Epithelial cell of esophagus (primary cell): ENCODE measurements around the gene GABRR1.
A peak's percentile ranks its signal among the peaks of the same experiment; 100 is the strongest.

Experiments used
- DNase-seq: peaks from one replicate; pipeline ENCODE4 v3.0.0; 2010; ENCODE audit warnings: low read depth
- H3K4me3 ChIP-seq: 2 replicates; pipeline ENCODE4 v1.5.1; 2011; ENCODE audit warnings: mild to moderate bottlenecking, low read length, control low read depth
- TF ChIP-seq, protein P1 (sequence below): IDR thresholded peaks from 2 replicates; pipeline ENCODE4 v1.5.1; 2011; ENCODE audit warnings: low read depth, mild to moderate bottlenecking, low read length, control low read depth, inconsistent platforms; ENCODE audit not compliant: insufficient read depth; ENCODE audit errors: missing control alignments

GABRR1 gene

GRCh38 chr6:89146718-89147700, 70.1 kb downstream of the GABRR1 start:
- DNase-seq = peak; percentile 39
- TF ChIP-seq, protein P1, sequence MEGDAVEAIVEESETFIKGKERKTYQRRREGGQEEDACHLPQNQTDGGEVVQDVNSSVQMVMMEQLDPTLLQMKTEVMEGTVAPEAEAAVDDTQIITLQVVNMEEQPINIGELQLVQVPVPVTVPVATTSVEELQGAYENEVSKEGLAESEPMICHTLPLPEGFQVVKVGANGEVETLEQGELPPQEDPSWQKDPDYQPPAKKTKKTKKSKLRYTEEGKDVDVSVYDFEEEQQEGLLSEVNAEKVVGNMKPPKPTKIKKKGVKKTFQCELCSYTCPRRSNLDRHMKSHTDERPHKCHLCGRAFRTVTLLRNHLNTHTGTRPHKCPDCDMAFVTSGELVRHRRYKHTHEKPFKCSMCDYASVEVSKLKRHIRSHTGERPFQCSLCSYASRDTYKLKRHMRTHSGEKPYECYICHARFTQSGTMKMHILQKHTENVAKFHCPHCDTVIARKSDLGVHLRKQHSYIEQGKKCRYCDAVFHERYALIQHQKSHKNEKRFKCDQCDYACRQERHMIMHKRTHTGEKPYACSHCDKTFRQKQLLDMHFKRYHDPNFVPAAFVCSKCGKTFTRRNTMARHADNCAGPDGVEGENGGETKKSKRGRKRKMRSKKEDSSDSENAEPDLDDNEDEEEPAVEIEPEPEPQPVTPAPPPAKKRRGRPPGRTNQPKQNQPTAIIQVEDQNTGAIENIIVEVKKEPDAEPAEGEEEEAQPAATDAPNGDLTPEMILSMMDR = no peak

GRCh38 chr6:89145956-89146717, 71.0 kb downstream of the GABRR1 start, which contains the start of gene PM20D2:
Gene PM20D2, plus strand, starts transcription at chr6:89146055. Its CDS starts 90 bp downstream, at chr6:89146145.
- peak; percentile 44 for DNase-seq
- TF ChIP-seq, protein P1 = no peak

More at GRCh38 chr6:89146718-89147700, 70.1 kb downstream of the GABRR1 start:
- peak overlapping the region; percentile 60 for H3K4me3 ChIP-seq

GRCh38 chr6:89145091-89145955, 71.8 kb downstream of the GABRR1 start:
- TF ChIP-seq, protein P1 = no peak
- H3K4me3 ChIP-seq = peak overlapping the region; percentile 60
- peak; percentile 45 for DNase-seq

More at GRCh38 chr6:89145956-89146717, 71.0 kb downstream of the GABRR1 start, which contains the start of gene PM20D2:
- peak within 1 kb of the TSS; percentile 60 for H3K4me3 ChIP-seq

DNA sequence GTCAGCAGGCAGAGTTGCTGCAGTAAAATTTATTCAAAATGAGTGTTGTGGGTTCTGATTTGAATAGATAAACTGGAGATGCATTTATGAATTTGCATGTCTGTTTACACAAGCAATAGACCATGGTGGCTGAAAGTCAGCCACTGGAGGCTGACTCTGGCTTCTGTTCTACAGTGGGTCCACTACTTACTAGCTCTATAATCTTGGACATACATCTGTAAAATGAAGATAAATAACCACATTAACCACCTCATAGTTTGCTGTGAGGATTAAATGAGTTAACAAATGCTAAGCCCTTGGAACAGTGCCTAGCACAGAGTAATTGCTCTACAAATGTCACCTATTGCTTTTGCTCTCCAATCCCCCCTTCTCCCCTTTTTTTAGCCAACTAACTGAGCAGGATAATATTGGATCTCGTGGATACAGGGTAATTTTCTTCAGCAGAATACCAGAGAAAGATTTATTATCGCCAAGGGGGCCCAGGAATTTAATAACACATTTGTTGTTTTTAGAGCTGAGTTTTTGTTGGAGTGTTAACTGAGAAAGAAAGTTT, 72.7 kb downstream of the GABRR1 start:
- TF ChIP-seq, protein P1 = no peak
- no peak overlapping the region for H3K4me3 ChIP-seq
- DNase-seq = no peak

DNA sequence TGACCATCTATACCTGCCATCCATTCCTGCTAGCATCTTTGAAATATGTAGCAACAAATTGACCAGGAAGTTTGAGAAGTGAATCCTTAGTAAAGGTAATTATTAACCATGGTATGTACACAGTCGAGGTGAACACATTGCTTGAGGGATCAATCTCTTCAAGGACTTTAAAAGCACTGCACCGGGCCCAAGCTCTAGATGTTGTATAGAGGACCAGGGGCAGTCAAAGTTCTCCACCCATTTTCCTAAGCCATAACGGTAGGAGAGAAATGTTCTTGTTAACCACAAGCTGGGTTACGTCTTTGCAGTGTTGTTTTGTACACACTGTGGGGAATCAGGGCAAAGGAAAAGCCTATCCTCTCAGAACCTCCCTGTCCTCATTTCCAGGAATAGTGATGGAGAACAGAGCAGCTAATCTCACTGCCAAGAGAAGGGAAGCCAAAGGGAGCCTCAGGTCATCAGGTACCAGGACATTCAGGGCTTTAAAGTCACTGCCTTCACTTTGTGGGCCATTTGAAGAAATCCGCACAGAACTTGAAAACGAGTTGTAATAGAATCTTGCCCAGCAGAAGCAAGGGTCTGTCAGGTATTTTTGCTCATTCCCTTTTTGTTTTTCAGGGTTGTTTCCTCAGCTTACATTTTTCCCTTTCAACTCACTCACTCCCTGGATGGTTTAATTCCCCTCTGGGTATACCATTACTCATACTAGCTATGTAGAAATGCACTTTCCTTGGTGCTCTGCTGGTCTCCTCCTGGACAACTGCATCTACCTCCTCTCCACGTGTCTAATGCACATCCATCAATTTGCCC, 76.6 kb downstream of the GABRR1 start:
- TF ChIP-seq, protein P1 = no peak
- DNase-seq = peak; percentile 60
- no peak overlapping the region for H3K4me3 ChIP-seq
